ENCODE data around the gene FEM1A. TPM values are rescaled to one million over a fixed set of nuclear protein-coding genes. Genes with fewer than 3 reads are reported as not detected.
A peak's percentile ranks its signal among the peaks of the same experiment; 100 is the strongest.

FEM1A gene
- total and polyA plus RNA-seq, 4 donors, result 5.6 to 14.6 (median 8.6) TPM

- Histone ChIP-seq H3K4me1 (ENCODE audit: control insufficient read depth in 5 of 5, insufficient read depth in 5 of 5, low read length in 5 of 5) (peaks cover 0 to 9% (median 0%) of the 10 kb centered on the region in 5 donors), H3K27me3 (ENCODE audit: control insufficient read depth in 3 of 3, insufficient read depth in 3 of 3, low read length in 2 of 3) (no peaks in the 10 kb centered on the region), H3K4me3 (no peak overlapping the region), H3K9ac (ENCODE audit: insufficient read depth in 1 of 2, low read length in 2 of 2) (no peak overlapping the region), H3K27ac (ENCODE audit: low read depth in 1 of 2, low read length in 1 of 2) (peak overlapping the region in 1 of 2 donors; percentile 40), H3K36me3 (ENCODE audit: control insufficient read depth in 4 of 4, insufficient read depth in 4 of 4, low read length in 4 of 4) (peaks cover 0 to 4% (median 1%) of the 10 kb centered on the region in 4 donors), H3K9me3 (ENCODE audit: control insufficient read depth in 4 of 4, insufficient read depth in 3 of 4, low read length in 3 of 4) (no peaks in the 10 kb centered on the region)
- whole genome bisulfite sequencing, 2 donors, result 63 to 66% methylated on average over 12 of the region's 12 CpGs
- TF ChIP-seq CTCF (IDR thresholded peaks at IDR 0.05; ENCODE audit: control extremely low read depth, extremely low read depth), result peak; percentile 63
- ATAC-seq (ENCODE audit: insufficient read depth, low FRiP score), result no peak
- DNase-seq, result peak; percentile 43 to 64 (median 46)
Measured at GRCh38 chr19:4811328-4812131, 20.0 kb downstream of the FEM1A start.

- Histone ChIP-seq H3K27ac (ENCODE audit: low read depth in 1 of 2, low read length in 1 of 2) (no peak overlapping the region), H3K36me3 (ENCODE audit: control insufficient read depth in 4 of 4, insufficient read depth in 4 of 4, low read length in 4 of 4) (peaks cover 0 to 24% (median 10%) of the 10 kb centered on the region in 4 donors), H3K9ac (ENCODE audit: insufficient read depth in 1 of 2, low read length in 2 of 2) (no peak overlapping the region), H3K9me3 (ENCODE audit: control insufficient read depth in 4 of 4, insufficient read depth in 3 of 4, low read length in 3 of 4) (no peaks in the 10 kb centered on the region), H3K4me1 (ENCODE audit: control insufficient read depth in 5 of 5, insufficient read depth in 5 of 5, low read length in 5 of 5) (peaks cover 0 to 9% (median 0%) of the 10 kb centered on the region in 5 donors), H3K27me3 (ENCODE audit: control insufficient read depth in 3 of 3, insufficient read depth in 3 of 3, low read length in 2 of 3) (no peaks in the 10 kb centered on the region), H3K4me3 (no peak overlapping the region)
- no peak for DNase-seq
- no peak for ATAC-seq (ENCODE audit: insufficient read depth, low FRiP score)
- no peak for TF ChIP-seq CTCF (IDR thresholded peaks at IDR 0.05; ENCODE audit: control extremely low read depth, extremely low read depth)
- 74 to 75% methylated on average over 7 of the region's 7 CpGs for WGBS, 2 donors
Measured at GRCh38 chr19:4814625-4815425, 23.3 kb downstream of the FEM1A start.

GRCh38 chr19:4815426-4816201 is 24.1 kb downstream of the FEM1A start:
- H3K36me3 ChIP-seq (ENCODE audit: control insufficient read depth in 4 of 4, insufficient read depth in 4 of 4, low read length in 4 of 4), result peaks cover 0 to 24% (median 10%) of the 10 kb centered on the region in 4 donors
- H3K27ac ChIP-seq (ENCODE audit: low read depth in 1 of 2, low read length in 1 of 2), result peak overlapping the region in 1 of 2 donors; percentile 59
- H3K4me3 ChIP-seq, result no peak overlapping the region
- peaks cover 0 to 9% (median 0%) of the 10 kb centered on the region in 5 donors for H3K4me1 ChIP-seq (ENCODE audit: control insufficient read depth in 5 of 5, insufficient read depth in 5 of 5, low read length in 5 of 5)
- ATAC-seq (ENCODE audit: insufficient read depth, low FRiP score) (peak; percentile 75), DNase-seq (peak; percentile 91 to 94 (median 93))
- H3K27me3 ChIP-seq (ENCODE audit: control insufficient read depth in 3 of 3, insufficient read depth in 3 of 3, low read length in 2 of 3), result no peaks in the 10 kb centered on the region
- H3K9ac ChIP-seq (ENCODE audit: insufficient read depth in 1 of 2, low read length in 2 of 2), result no peak overlapping the region
- no peak for TF ChIP-seq CTCF (IDR thresholded peaks at IDR 0.05; ENCODE audit: control extremely low read depth, extremely low read depth)
- no peaks in the 10 kb centered on the region for H3K9me3 ChIP-seq (ENCODE audit: control insufficient read depth in 4 of 4, insufficient read depth in 3 of 4, low read length in 3 of 4)
- WGBS, 2 donors, result 26 to 30% methylated on average over 28 of the region's 28 CpGs
